ENCODE measurements around the gene TMEM253.

The TMEM253 gene

GRCh38 chr14:21089271-21089670, 11.6 kb upstream of the TMEM253 start:
- FAIRE-seq (no peak), DNase-seq (ENCODE audit: insufficient read length, low spot score) (no peak)

DNA sequence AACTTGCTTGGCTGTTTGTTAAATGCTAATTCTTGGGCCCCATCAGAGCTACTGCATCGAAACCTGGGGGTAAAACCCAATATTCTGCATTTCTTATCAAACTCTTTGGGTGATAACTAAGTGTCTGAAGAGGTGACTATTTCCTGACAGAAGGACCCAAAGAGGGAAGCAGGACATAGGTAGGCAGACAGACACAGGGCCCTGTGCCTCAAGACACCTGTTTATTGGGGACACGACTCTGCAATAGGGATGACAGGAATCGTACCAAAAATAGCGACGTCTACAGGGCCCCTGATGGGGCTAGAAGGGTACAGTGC, 11.0 kb upstream of the TMEM253 start:
- no peak for FAIRE-seq
- DNase-seq (ENCODE audit: insufficient read length, low spot score) = no peak

DNA sequence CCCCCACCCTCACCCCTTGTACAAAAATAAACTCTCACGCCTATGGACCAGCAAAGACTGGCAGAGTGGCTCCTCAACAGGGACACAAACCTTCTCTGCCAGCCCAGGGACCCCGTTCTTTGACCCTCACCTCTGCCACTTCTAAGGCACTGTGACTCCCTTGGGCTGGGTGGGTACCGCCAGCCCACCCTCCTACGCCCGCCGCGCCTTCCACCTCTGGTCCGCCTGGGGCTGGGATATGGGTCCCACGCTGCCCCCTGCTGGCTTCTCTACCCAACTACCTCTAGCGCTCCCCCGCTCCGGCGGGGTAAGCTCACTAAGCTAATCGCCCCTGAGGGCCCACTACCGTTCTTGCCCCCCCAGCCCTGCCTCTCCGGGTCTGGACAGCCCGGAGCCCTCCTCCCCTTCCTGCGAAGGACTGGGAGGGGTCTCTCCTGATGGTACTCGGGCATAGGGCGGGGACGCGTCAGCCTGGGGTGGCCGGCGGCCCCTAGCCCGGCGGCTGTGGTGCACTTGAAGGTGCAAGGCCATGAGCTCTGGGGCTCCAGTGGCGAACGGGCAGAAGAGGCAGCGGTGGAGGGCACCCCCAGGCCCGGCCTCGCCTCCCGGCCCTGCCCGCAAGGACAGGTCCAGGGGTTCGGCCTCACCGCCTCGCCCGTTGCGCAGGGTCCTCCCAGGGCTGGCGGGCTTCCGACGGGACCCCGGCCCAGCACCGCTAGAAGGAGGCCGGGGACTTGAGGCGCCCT, 10.5 kb upstream of the TMEM253 start:
- no peak for FAIRE-seq
- no peak for DNase-seq (ENCODE audit: insufficient read length, low spot score)

- no peak for DNase-seq (ENCODE audit: insufficient read length, low spot score)
- no peak for FAIRE-seq
Measured at GRCh38 chr14:21090940-21091663, 9.8 kb upstream of the TMEM253 start.

DNA sequence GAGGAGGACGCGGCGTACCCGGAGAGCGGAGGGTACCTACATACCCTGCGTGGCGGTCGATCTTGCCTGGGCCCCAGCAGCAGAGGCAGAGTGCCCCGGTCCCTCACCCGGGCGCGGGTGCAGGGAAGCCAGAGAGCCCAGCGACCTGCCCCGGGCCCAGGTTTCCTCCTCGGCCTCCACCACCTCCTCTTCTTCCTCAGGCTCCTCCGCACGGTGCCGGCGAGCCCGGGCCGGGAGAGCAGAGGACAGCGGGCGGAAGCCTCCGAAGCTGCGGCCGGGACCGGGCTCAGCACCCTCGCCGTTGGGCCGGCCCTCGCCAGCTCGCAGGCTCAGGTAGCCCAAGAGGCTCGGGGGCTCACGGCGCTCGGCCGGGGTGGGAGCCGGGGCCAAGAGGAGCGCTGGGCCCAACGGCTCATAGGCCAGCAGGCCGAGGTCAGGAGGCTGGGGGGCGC, 9.0 kb upstream of the TMEM253 start:
- no peak for DNase-seq (ENCODE audit: insufficient read length, low spot score)

GRCh38 chr14:21092273-21093011, 8.4 kb upstream of the TMEM253 start:
- DNase-seq (ENCODE audit: insufficient read length, low spot score) (peak; percentile 99), FAIRE-seq (peak; percentile 54)

More for the DNA sequence above, 9.0 kb upstream of the TMEM253 start:
- FAIRE-seq = no peak

DNA sequence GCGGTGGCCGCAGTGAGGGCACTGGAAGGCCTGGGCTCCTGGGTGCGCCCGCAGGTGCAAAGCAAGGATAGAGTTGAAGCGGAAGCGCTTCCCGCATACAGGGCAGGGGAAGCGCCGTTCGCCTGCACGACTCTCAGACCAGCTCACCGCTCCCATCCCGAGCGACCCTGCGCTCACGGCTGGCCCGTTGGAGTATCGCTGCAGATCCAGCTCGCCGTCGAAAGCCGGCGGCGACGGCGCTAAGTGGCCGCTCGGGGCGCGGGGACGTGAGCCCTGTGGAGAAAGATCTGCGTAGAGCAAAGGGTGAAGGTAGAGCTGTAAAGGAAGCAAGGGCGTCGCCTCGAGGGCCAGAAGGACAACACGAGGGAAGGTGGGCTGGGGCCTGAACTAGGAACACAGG, 7.8 kb upstream of the TMEM253 start:
- DNase-seq (ENCODE audit: insufficient read length, low spot score) (no peak), FAIRE-seq (no peak)

DNA sequence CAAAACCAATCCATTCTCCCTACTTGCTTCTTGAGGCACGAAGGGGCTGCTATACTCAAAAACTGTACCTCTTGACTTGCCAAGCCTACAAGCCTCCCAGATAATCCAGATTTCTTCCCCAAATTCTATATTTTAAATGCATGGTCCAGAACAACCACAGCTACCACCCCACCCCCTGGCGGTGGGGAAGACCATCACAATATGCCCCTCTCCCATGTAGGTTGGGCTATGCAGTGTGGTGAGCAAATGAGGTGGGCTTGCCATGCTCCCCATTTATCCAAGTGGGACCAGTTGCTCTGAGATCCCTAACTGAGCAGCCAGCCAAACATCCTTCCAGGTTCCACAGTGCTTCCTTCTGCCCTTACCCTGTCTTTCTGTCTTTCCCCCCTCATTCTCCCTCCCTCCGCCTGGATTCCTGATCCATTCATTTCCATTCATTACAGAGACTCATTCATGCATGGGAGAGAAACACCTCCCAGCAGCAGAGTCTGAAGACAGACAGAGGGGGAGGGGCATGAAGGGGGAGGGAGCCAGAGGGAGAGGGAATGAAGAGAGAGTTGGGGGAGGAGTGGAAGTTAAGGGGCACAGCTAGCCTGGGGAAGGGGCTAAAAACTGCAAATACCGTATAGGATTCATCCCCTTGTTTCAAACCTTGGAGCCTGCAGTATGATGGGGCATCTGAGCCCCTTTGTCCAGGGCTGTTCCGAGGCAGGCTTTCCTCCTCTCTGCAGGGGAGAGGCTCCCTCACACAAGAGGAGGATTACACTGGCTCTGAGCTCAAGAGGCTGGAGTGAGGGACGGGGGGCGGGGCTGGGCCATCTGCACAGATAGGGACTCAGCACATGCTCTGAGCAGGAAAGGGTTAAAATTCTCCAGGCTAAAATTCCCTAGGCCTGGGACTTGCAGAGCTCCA, 6.8 kb upstream of the TMEM253 start:
- no peak for DNase-seq (ENCODE audit: insufficient read length, low spot score)
- no peak for FAIRE-seq

DNA sequence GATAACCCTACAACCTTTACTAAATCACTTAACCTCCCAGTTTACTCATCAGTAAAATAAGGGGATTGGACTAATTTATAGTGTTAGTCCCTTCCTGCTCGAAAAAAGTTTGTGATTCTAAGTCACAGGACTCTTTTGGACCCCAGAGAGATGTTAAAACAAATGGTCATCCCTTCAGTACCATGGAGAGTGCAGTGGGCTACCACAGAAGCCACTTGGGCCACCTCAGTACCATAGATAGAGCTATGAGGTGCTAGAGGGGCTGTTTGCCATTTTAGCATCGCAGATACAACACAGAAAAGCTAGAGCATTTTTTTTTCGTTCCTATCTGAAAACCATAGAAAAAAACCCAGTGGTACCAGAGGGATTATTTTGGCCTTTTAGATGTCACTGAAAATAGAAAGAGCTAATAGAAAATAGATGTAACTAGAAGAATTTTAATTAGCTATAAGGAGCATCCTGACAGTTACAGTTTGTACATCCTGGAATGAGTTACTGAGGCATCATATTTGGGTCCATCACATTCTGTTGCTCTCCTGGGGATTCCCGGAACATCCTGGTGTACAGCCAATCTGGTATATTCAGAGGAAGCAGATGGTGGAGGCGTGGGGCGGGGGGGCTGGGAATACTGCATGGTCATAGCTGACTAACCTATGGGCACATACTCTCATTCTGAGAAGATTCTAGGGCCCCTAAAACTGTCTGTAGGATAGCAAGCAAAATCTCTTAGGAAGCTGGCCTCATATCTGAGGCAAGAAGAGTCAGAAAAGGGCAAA, 5.2 kb upstream of the TMEM253 start:
- DNase-seq (ENCODE audit: insufficient read length, low spot score) (no peak), FAIRE-seq (no peak)

GRCh38 chr14:21096438-21096837, 4.4 kb upstream of the TMEM253 start:
- no peak for FAIRE-seq
- peak; percentile 1 for DNase-seq (ENCODE audit: insufficient read length, low spot score)

DNA sequence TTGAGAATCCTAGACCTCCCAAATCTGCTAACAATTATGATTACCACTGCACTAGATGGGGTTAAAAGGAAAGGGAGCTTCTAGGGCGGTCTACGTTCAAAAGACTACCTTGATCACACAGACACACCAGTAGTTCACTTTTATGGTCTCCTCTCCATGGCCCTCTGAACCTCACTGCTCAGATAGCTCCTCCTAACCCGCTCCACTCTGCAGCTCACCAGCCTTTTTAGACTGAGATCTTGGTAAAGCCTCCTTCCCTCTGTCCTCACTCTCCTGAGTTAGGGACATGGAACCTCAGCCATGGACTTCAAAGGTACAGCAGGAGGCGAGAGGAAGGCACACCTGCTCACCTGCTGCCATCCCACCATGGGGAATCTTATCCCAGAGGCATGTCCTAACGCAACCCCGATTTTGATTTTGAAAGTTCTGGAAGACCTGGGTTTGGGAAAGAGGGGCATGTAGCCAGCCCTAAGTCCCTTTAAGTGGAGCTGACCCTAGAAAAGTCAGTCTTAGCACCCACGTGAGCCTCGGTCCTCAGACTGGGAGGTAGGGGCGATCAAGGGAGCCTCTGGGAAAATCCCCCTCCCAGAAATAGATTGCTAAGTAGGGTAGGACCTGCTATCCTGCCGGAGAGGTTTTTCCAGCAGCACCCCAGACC, 3.8 kb upstream of the TMEM253 start:
- FAIRE-seq (no peak), DNase-seq (ENCODE audit: insufficient read length, low spot score) (peak; percentile 4)

DNA sequence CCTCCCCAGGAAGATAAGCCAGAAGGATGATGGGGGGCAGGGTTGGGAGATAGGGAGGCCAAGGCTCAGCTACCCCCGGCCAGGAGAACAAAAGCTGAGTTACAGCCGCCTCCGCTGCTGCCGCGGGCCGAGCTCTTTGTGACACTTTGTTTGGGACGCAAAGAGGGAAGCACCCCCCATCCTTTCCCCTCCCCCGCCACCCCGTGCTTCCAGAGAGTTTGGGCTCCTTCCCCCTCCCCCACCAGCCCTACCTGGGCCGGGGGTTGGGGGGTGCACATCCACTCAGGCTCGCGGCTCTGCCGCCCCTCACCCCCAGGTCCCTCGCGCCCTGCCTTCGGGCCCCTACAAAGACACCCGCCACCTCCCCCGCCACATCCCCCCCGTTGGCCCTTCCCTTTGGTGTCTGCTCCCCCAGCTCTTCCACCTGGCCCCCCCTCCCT, 3.2 kb upstream of the TMEM253 start:
- FAIRE-seq (no peak), DNase-seq (ENCODE audit: insufficient read length, low spot score) (peak; percentile 6)

DNA sequence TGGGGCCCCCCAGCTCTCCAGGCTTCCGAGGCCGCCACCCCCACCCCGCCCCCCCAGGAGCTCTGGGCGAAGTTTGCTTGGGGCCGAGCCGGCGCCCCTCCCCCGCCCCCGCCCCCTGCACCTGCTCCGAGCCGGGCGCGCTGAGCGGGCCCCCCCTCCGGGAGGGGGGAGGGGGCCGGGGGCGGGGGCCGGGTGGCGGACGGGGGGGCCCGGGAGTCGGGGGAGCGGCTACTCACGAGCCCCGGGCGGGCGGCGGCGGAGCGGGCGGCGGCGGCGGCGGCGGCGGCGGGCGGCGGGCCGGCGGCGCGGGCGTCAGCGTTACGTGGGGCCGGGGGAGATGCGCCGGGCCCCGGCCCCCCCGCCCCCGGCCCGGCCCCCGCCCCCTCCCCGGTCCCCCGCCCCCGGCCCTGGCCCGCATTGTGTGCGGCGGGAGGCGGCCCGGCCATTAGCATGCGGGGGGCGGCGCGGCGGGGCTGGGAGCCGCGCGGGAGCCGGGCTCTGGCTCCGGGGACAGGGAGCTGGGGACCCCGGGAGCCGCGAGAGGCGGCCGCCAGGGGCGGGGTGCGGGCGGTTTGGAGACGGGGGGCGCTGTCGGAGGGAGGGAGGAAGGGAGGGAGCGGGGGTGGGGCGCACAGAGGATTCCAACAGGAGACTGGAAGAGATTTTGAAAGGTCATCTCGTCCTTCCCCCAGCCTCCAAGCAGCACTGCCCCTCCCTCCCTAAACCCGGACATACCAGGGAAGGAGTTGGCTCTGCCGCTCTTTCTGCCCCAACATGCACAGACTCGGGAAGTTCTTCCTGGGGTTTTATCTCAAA, 2.6 kb upstream of the TMEM253 start, which contains the start of gene ZNF219:
Gene ZNF219 (minus strand): TSS at position 580 of the 816 bp plus-strand sequence. CDS start 5,064 bp downstream, outside the sequence.
- DNase-seq (ENCODE audit: insufficient read length, low spot score) = peak; percentile 28

GRCh38 chr14:21098892-21099595, 1.8 kb upstream of the TMEM253 start:
- FAIRE-seq = no peak
- DNase-seq (ENCODE audit: insufficient read length, low spot score) = no peak

More for the DNA sequence above, 2.6 kb upstream of the TMEM253 start, which contains the start of gene ZNF219:
- FAIRE-seq = no peak

DNA sequence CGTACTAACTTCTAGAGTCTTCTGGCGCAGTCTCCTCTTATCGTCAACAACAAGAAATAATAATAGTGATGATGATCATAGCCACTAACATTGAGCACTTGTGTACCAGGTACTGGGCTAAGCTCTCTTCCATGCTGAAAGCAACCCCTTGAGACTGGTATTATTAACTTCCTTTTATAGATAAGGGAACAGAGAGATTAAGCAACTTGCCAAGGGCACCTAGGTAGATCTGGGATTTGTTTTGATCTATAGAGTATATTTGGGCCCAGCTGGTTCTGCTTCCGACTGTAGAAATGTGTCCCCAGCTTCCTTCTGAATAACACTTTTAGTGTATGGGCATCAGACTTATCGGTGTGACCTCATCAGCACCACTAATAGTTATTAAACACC, 1.3 kb upstream of the TMEM253 start:
- no peak for FAIRE-seq
- DNase-seq (ENCODE audit: insufficient read length, low spot score) = no peak

- no peak for DNase-seq (ENCODE audit: insufficient read length, low spot score)
- no peak for FAIRE-seq
Measured at GRCh38 chr14:21101802-21102413, 1.0 kb downstream of the TMEM253 start.

Data from GM19239 (cell line).